Inflammatory macrophage (primary cell): ENCODE results near the gene RALGDS.

ENCODE experiments used
- DNase-seq, 2 donors: peaks; one replicate each; pipeline ENCODE4 v3.0.0-alpha.2; 2020 to 2022

The RALGDS gene

DNA sequence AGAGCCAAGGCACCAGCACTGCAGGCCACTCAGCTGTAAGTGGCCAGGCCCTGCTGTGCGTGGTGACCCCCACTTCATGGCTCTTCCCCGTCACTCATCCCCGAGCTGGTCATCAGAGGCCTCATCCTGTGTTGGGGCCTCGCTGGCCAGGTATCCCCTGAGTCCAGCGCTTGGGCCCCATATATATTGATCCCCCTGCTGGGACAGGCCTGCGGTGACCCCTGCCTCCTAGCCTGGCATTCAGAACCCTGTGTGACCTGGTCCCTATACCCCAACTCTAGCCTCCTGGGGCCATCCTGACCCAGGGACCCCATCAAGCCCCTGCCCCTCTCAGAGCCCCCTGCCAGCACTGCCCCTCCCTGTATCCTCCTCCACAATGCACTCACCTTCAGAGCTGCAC is 30.0 kb upstream of the RALGDS start:
- no peak for DNase-seq

DNA sequence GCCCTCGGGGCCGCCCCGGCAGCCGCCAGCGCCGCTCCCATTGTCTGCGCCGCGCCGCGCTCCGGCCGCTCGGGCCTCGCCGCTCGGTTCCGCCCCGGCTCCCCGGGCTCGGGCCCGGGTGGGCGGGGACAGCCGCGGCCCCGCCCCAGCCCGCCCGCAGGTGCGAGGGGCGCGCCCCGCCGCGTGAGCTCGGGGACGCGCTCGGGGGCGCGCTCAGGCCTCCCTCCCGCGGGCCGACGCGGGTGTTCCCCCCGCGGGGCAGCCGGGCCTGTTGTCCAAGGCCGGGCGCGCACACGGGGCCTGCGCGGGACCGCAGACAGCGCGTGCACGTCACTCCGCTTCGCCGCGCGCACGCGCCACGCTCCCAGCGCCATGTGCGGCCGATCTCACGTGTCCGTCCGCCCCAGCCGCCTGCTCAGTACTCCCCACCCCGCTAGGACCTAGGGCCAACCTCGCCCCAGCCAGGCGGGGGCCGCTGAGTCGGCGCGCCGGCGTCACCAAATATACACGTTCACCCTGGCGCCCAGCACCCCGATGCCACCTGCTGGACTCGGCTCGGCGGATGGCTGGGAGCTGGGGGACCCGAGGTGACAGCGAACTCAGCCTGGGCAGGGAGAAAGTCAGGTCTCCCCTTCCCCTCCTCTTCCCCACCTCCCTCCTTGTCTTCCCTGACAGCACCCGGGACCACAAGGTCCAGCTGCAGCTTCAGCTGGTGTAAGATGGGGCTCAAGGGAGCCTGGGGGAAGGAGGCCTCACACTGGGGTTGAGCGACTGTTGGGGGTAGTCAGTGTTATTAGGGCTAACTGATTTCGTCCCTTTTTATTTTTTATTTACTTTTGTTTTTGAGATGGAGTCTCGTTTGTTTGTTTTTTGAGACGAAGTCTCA is 28.3 kb upstream of the RALGDS start:
- DNase-seq = peak; percentile 91 to 94

DNA sequence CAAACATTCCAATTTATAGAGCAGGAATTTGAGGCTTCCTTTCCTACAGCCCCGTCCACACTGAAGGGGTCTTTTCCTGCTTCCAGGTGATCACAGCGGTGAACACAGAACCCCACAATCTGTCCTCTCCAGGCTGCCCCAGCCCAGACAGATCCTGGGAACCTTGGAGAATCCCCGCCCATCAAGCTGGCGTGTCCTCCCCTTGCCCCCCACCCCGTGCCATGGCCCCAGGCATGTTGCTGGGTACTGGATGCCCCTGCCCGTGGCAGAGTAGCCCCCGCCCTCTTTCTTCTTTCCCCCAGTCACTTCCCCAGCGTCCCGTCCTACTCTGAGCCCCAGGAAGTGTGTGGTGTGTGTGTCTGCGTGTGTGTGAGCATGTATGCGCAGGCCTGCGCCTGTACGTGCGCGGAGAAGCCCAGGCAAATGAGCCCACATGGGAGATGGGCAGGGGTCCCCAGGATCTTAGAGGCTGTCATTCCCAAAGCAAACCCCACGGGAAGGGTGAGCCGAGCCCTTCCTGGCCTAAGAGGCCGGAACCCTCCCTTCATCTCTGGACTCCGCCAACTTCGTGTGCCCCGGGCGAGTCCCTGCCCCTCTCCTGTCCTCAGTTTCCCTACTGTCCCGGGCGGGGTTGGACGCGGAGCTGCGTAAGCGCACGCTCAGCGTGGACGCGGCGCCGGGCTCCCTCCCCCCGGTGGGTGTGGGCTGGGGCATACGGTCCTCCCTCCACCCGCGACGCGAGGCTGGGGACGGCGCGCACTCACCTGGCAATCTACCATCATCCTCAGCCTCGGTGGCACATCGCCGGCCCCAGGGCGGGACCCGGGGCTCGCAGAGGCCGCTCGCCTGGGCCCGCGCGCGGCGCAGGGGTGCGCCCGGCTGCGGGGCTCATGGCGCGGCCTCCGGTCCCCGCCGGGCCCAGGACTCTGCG is 27.4 kb upstream of the RALGDS start:
- DNase-seq = peak; percentile 45 to 50

DNA sequence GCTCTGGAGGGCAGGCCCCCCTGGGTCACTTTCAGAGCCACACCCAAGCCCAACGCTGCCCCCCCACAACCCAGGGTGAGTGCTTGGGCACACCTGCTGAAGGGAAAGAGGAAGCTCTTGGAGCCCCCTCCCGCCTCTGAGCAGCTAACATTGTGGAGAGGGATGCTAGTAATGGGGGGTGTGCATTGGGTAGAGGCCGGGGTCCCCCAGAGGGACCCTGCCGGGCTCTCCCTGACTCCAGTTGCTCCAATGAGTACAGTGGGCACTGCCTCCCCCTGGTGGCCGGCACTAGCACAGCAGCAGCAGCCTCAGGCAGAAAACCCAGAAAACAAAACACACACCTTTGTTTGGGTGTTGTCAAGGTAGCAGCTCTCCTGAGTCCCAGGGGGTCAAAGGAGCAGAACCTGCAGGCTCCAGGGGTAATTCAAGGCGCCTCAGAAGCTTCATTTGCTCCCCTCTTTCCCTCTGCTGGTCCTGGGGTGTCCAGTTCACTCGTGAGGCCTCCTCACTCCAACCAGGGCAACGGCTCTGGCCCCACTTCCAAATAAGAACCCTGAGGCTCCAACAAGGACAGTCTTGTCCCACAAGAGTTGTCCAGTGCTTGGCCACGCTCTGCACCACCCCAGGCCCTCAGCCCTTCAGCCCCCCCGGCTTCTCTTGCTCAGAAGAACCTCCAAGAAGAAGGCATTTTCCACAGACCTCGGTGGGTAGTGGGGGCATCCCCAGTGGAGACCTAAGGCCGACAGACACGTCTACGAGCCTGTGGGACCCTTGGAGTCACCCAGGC is 26.6 kb upstream of the RALGDS start:
- peak; percentile 61 to 64 for DNase-seq

DNA sequence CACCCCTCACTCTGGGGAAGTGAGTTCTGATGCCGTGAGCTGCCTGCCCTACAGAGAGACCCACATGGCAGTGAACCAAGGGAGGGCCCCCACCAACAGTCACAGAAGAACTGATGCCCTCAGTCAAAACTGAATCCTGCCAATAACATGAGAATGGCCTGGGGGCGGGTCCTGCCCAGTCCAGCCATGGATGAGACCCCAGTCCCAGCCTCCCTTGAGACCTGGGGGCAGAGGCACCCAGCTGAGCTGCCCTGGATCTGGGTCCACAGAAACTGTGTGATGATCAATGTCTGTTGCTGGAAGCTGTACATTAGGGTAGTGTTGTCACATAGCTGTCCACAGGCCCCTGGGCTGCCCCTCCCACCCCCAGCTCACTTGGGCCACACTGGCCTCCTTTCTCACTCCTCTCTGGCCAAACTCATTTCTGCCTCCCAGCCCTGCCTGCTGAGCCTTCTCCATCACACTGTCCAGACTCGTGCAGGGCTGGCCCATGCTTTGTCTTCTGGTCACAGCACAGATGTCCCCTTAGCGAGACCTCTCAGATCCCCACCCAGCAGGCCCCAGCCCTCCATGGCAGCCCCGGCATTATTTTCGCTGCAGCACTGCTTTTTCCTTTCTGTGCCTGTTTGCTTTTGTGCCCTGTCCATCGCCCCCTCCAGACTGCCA is 25.8 kb upstream of the RALGDS start:
- no peak for DNase-seq

DNA sequence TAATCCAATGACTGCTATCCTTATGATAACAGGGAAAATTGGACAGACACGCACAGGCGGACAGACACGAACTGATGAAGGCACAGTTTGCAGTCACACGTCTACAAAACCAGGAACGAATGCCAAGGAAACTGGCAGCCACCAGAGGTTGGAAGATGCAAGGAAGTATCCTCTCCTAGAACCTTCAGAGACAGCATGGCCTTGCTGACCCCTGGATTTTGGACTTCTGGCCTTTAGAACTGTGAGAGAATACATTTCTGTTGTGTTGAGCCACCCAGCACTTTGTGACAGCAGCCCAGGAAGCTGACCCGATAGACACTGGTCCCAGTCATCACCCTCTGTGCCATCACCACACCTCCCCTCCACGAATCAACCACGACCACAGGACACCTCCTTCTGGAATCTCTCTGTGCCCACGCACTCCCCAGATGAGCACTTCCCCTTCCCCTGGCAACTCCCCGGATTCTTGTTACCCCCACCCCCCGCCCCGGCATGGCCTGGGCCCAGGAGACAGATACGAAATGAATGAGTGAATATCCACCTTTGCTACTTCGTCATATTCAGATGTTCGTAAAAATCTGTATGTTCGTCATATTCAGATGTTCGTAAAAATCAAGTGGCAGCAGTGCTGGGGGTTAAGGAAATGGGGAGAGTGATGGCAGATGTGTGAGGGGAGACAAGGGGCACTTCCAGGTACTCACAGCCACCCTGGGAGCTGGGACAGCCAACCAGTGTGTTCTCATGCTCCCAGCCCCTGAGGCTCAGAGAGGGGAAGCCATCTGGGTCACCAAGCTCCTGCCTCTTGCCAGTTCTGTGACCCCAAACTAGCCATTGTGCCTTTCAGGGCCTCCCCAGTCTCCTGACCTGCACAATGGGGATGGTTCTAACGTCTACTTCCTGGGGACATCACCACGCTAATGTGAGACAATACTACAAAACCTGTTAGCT is 24.1 kb upstream of the RALGDS start:
- peak in 1 of 2 donors; percentile 57 for DNase-seq

DNA sequence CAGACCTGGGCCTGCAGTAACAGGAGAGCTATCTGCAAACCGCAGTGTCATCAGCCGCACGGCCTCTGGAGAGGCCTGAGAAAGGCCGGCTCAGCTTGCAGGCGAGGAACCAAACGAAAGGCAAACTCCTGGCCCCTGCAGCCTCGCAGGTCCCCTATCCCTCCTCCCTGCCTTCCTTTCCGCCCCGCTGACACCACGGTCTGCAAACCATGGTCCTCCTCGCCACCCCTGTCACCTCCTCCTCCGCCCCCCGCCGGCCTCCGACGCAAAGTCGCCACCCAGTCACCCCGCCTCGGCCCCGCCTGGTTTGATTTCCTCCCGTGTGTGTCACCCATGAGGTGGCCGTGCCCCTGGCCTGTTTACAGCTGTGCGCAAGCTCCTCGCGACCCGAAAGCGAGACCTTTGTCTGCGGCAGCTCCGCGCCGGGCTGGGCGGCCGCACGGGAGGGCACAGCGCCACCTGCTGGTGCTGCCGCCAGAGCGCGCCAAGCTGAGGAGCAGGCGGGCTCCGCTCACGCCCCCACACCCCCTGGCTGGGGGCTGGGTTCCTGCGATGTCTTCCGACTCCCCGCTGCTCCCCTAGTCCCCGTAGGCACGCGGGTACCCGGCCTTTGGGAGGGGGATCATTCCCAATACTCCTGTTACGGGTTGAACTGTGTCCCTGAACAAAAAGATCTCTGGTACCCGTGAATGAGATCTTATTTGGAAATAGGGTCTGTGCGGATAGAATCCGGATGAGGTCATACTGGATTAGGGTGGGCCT is 23.3 kb upstream of the RALGDS start:
- DNase-seq = peak; percentile 77 to 83

DNA sequence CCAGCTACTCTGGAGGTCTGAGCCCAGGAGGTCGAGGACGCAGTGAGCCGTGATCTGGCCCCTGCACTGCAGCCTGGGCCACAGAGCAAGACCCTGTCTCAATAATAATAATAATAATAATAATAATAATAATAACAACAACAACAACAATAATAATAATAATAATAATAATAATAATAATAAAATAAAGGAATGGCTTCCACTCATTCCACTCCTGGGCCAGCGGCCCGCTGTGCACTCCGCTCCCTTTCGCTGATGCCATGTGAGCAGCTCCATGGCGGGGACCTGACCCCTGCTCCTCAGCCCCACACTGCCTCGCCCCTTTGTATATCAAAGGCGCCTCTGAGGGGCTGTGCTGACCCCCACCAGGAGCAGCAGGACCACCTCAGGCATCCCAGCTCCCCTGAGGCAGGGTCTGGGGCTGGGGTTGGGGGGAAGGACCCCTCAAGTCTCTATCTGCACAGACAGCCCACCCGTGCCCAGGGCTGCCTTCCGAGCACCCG is 22.6 kb upstream of the RALGDS start:
- no peak for DNase-seq

DNA sequence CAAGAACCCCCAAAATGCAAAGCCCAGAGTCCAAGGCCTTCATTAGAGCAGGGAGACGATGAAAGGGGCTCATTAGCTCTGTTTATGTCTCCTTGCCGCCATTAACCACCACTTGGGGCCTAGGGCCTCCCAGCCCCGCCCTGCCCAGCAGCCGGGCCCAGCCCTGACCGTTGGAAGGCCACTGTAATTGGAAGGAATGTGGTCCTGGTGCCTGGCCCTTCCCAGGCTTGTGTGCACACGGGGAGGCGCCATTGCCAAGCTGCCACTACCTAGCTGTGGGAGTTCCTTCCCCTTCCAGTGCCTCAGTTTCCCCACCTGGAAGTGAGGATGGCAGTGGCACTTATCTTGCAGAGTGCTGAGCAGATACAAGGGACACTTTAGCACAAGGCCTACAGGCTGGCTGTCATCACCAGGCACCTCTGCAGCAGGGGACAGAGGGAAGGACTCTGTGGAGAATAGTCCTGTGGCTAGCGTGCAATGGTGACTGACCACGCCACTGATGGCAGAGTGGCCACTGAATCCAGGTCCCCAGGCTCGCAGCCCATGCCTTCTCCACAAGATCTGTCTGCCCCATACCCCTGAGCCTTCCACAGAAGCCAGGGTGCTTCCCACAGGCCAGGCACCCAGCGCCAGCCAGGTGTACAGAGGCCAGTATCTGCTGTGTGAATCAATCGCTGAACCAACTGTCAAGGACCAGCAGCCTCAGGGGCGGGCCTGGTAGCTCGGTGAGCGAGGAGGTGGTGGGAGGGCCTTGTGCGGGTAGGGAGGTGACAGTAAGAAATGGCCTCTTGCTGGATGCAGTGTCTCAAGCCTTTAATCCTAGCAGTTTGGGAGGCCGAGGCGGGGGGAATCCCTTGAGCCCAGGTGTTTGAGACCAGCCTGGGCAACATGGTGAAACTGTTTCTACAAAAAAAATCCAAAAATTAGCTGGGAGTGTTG is 21.9 kb upstream of the RALGDS start:
- no peak for DNase-seq

DNA sequence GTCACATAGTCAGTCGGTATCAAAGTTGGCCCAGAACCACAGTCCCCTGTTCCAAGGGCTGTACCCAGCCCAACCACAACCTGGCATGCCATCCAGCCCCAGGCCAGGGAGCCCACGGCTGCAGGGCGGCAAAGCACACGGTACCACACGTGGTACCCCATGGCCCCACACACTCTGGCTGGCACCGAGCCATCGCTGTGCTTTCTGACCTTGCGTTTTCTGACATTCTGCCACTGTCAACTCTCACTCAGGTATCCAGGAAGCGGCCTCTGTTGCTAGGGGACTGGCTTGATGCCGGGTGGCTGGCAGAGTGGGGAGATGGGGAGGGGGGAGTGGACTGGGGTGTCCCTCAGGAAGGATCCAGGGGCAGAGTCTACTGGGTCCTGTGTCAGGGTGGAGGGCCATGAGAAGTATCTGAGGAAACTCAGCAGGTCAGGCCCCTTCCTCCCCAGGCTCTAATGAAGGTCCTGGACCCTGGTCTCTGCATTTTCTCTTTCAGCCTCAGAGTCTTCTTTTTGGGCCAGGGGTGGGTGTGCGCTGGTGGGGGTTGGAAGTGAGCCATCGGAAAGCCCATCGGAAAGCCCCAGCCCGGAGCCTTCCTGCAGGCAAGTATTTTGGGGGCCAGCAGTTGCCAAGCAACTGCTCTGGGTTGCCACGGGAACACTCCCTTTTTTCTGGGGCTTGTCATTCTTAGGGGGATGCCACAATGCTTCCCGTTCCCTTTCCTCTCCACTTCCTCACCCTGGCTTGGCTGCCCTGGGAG is 21.0 kb upstream of the RALGDS start:
- DNase-seq = no peak

DNA sequence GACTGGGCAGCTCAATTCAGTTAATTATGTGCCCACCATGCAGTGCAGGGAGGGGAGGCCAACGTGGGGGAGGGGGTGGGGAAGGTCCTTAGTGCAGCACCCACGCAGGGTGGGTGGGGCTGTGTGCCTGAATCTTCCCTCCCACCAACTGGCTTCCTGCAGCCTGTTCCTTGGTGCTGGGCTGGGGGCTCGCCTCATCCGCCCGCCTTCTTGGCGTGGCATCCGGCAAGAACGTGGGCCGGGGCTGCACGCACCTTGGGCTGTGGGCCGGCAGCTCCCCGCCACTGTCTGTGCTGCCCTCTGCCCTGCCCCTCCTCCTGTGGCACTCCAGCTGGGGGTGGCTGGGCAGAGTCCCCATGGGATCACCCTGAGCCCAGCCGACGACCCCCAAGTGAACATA is 19.6 kb upstream of the RALGDS start:
- no peak for DNase-seq

DNA sequence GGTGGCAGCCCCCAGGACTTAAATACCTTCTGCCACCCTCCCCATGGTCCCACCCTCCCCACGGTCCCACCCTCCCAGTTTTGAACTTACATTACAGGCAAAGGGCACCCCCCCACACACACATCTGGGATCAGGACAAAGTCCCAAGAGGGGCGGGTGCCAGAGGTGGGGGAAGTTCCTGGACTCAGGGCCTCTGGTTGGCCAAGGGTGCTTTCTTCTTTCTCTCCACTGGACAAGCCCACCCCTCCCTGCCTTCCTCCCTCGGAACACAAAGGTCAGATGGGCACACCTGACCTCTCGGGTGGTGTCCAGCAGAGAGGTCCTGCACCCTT is 19.1 kb upstream of the RALGDS start:
- DNase-seq = no peak

DNA sequence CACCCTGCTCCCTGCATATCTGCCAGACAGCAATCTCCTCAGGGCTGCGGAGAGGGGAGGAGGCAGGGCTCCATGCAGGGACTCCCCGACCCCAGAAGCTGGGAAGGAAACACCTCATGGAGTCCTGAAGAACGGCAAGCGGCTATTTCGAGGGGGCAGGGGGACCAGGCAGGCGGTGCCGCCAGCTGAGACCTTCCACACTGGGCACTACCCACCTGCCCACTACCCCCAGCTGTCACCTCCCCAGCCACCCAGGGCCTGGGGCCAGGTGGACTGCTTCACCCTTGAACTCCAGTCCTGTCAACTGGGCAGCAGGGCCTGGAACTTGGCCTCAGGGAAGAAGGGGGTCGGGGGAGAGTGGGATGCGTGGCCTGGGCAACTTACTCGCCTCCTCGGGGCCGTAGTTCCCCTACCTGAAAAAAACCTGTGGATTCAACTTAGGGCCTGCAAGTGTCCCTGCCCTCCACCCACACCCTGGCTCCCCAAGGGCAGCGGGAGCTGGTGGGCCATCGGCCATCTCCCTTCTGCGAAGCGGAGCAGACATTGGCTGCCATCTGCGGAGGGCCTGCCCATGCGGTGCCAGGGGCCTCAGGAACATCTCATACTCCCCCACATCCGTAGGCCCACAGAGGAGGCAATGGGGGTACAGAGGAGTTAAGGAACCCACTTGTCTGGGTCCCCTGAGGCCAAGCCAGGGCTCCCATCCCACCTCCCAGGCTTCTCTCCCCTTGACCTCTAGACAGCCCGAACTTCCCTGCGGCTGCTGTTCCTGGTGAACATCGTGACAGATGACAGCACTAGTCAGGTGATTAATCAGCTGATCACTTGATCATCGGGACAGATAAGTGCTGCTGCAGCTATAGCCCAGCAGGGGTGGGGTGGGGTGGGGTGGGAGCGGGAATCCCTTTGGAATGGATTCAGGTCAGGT is 18.5 kb upstream of the RALGDS start:
- peak; percentile 70 to 92 for DNase-seq

DNA sequence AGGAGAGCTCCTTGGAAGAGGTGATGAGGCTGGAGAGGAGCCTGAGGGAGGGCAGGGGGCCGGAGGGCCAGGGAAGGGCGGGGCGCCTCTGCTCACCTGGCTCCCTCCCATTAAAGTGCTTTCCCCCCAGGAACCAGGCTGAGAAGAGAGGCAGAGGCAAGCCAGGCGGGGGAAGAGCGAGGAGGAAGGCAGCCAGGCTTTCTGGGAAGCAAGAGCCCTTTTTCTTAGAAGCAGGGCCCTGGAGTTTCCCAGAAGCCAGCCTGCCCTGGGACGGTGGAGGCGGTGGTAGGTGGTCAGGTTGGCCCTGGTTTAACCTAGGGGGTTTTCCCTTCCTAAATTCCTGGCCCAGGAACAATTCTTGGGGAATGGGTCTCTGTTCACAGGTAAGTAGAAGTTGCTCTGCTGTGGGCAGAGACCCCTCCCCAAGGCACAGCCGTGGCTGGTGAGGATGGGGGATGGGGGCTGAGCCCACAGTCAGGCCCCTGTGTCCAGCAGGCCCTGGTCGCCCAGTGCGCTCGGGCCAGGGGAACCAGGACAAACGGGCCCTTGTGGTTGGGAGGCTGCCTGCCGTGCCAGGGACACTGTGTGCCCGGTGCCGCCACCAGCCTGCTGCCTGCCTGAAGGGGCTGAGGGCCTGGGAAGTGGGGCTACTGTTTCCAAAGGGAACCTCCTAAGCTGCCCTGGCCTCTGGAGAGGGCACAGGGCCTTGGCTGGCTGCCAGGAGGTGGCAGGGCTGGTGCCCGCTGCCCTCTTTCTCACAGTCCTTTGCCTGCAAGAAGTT is 16.6 kb upstream of the RALGDS start:
- DNase-seq = peak; percentile 48 to 53

DNA sequence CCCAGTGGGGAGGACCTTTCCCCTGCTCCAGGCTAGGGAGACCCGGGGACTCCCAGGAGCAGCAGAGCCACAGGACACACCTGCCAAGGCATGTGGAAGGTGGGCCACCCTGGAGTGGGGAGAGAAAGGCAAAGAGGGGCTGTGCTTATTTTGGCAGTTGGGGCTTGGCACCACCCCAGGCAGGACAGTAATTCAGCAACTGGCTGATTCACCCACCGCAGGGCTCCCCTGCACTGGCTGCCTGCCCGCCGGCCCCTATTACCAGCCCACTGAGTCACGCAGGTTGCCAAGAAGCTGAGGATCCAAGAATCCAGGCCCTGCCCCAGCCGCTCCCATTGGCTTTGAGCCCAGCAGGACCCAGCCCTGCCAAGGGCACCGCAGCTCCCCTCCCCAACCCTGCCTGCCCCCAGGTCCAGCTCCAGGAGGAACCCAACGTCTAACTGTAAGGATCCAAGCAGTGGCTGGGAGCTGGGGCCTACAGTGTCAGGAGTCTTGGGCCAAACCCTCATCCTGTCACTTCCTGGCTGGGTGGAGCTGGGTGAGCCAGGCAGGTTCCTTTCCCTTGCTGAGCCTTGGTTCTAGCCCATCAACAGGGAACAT is 14.2 kb upstream of the RALGDS start:
- peak; percentile 41 to 46 for DNase-seq
